HEK293 (cell line): Measurements from ENCODE around the gene ASTN2.

ENCODE experiments used
- CTCF ChIA-PET: fragments of 350-600 bp; formaldehyde crosslinking; extraction: SDS; loops from one replicate; lab custom pipeline; 2021; ENCODE audit warnings: antibody characterized with exemption; lab: Yijun Ruan, JAX
- POLR2A ChIA-PET: fragments of 300-600 bp; formaldehyde crosslinking; extraction: SDS; loops from one replicate; lab custom pipeline; 2020; ENCODE audit warnings: antibody characterized with exemption, inconsistent platforms; lab: Yijun Ruan, JAX
- H3K27ac ChIP-seq: fragments of 200-500 bp; sonication (Bioruptor generic); 2 replicates; pipeline ENCODE4 v1.5.1; 2014; ENCODE audit warnings: low read depth, low read length, control low read depth, inconsistent platforms; ENCODE audit errors: extremely low read depth
- H3K36me3 ChIP-seq, 2 experiments: fragments of 200-500 bp in 1 of 2; sonication (Bioruptor generic) in 1 of 2; 1 replicate in 1 of 2; 2 replicates in 1 of 2; pipeline ENCODE4 v1.5.1; 2014 to 2017; ENCODE audit warnings: inconsistent platforms in 2 of 2, low read length in 2 of 2; ENCODE audit not compliant: control insufficient read depth in 2 of 2, insufficient read depth in 1 of 2
- H3K4me1 ChIP-seq: fragments of 200-500 bp; sonication (Bioruptor generic); 2 replicates; pipeline ENCODE4 v1.5.1; 2014; ENCODE audit warnings: mild to moderate bottlenecking, low read length, inconsistent platforms; ENCODE audit not compliant: control insufficient read depth, insufficient read depth
- H3K4me3 ChIP-seq: 2 replicates; pipeline ENCODE4 v1.5.1; 2011; ENCODE audit warnings: low read depth, mild to moderate bottlenecking, control low read depth, low read length, moderate library complexity
- H3K9me3 ChIP-seq: fragments of 200-500 bp; sonication (Bioruptor generic); 2 replicates; pipeline ENCODE4 v1.5.1; 2014; ENCODE audit warnings: low read depth, low read length, inconsistent platforms; ENCODE audit not compliant: control insufficient read depth, insufficient read depth
- FEZF1 ChIP-seq: fragments of 450-650 bp; formaldehyde crosslinking; IDR thresholded peaks from 2 replicates; pipeline ENCODE4 v1.5.1; 2016; ENCODE audit warnings: missing biosample characterization, missing genetic modification characterization
- SCRT2 ChIP-seq: fragments of 450-650 bp; formaldehyde crosslinking; IDR thresholded peaks from 2 replicates; pipeline ENCODE4 v1.5.1; 2016; ENCODE audit warnings: missing biosample characterization, missing genetic modification characterization
- WT1 ChIP-seq: fragments of 450-650 bp; formaldehyde crosslinking; IDR thresholded peaks from 2 replicates; pipeline ENCODE4 v1.5.1; 2016; ENCODE audit warnings: missing biosample characterization, missing genetic modification characterization
- ZNF132 ChIP-seq: fragments of 450-650 bp; formaldehyde crosslinking; IDR thresholded peaks from 2 replicates; pipeline ENCODE4 v1.5.1; 2017; ENCODE audit warnings: missing biosample characterization, missing genetic modification characterization, borderline replicate concordance
- ZNF133 ChIP-seq: fragments of 450-650 bp; formaldehyde crosslinking; IDR thresholded peaks from 2 replicates; pipeline ENCODE4 v1.5.1; 2016; ENCODE audit warnings: missing biosample characterization, missing genetic modification characterization
- ZNF266 ChIP-seq: fragments of 450-650 bp; formaldehyde crosslinking; IDR thresholded peaks from 2 replicates; pipeline ENCODE4 v1.5.1; 2016; ENCODE audit warnings: missing biosample characterization, missing genetic modification characterization, low read depth
- ZNF510 ChIP-seq: fragments of 450-650 bp; formaldehyde crosslinking; IDR thresholded peaks from 2 replicates; pipeline ENCODE4 v1.5.1; 2018; ENCODE audit warnings: mild to moderate bottlenecking, missing genetic modification characterization, missing biosample characterization; ENCODE audit not compliant: insufficient replicate concordance
- ZNF548 ChIP-seq: fragments of 450-650 bp; formaldehyde crosslinking; IDR thresholded peaks from 2 replicates; pipeline ENCODE4 v1.5.1; 2016; ENCODE audit warnings: missing biosample characterization, missing genetic modification characterization
- ZNF837 ChIP-seq: fragments of 450-650 bp; formaldehyde crosslinking; IDR thresholded peaks from 2 replicates; pipeline ENCODE4 v1.5.1; 2016; ENCODE audit warnings: missing biosample characterization, missing genetic modification characterization
- TF ChIP-seq, protein P1 (sequence below): fragments of 450-650 bp; formaldehyde crosslinking; IDR thresholded peaks from 2 replicates; pipeline ENCODE4 v1.5.1; 2016; ENCODE audit warnings: missing biosample characterization, missing genetic modification characterization
- TF ChIP-seq, protein P2 (sequence below): fragments of 450-650 bp; formaldehyde crosslinking; IDR thresholded peaks from 2 replicates; pipeline ENCODE4 v1.5.1; 2016; ENCODE audit warnings: missing biosample characterization, missing genetic modification characterization, borderline replicate concordance

The ASTN2 gene

DNA sequence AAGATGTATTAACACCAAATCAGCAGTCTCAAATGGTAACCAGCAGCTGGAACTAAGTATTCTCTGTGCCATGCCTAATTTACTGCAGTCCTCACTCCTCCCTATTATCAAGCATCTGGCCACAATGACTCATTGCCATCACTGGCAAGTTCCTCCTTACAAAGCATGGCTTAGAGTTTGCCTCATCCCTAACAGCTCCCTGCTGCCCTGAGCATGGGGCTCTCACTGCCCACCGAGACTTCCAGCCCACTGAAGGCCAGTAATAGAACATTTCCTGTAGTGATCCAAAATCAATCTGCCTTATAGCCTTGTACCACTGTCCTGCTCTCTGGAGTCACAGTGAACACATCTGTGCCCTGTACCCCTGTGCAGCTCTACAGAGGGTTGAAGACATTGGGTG, 939.7 kb downstream of the ASTN2 start (continued):
- no peak for TF ChIP-seq ZNF133 (tag by site-specific recombination)
- TF ChIP-seq SCRT2 (tag by site-specific recombination), result no peak
- no peak for TF ChIP-seq ZNF548 (tag by site-specific recombination)
- no peak for TF ChIP-seq FEZF1
- no peak for TF ChIP-seq ZNF266
- TF ChIP-seq ZNF837 (tag by site-specific recombination), result no peak
- TF ChIP-seq, protein P1, sequence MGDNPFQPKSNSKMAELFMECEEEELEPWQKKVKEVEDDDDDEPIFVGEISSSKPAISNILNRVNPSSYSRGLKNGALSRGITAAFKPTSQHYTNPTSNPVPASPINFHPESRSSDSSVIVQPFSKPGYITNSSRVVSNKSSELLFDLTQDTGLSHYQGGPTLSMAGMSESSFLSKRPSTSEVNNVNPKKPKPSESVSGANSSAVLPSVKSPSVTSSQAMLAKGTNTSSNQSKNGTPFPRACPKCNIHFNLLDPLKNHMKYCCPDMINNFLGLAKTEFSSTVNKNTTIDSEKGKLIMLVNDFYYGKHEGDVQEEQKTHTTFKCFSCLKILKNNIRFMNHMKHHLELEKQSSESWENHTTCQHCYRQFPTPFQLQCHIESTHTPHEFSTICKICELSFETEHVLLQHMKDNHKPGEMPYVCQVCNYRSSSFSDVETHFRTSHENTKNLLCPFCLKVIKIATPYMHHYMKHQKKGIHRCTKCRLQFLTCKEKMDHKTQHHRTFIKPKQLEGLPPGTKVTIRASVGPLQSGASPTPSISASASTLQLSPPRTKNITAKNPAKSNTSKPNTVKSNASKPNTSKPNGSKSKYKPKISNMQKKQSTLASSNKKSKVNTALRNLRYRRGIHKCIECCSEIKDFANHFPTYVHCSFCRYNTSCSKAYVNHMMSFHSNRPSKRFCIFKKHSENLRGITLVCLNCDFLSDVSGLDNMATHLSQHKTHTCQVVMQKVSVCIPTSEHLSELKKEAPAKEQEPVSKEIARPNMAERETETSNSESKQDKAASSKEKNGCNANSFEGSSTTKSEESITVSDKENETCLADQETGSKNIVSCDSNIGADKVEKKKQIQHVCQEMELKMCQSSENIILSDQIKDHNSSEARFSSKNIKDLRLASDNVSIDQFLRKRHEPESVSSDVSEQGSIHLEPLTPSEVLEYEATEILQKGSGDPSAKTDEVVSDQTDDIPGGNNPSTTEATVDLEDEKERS (tag by site-specific recombination), result no peak
- no peak for TF ChIP-seq WT1
- TF ChIP-seq, protein P2, sequence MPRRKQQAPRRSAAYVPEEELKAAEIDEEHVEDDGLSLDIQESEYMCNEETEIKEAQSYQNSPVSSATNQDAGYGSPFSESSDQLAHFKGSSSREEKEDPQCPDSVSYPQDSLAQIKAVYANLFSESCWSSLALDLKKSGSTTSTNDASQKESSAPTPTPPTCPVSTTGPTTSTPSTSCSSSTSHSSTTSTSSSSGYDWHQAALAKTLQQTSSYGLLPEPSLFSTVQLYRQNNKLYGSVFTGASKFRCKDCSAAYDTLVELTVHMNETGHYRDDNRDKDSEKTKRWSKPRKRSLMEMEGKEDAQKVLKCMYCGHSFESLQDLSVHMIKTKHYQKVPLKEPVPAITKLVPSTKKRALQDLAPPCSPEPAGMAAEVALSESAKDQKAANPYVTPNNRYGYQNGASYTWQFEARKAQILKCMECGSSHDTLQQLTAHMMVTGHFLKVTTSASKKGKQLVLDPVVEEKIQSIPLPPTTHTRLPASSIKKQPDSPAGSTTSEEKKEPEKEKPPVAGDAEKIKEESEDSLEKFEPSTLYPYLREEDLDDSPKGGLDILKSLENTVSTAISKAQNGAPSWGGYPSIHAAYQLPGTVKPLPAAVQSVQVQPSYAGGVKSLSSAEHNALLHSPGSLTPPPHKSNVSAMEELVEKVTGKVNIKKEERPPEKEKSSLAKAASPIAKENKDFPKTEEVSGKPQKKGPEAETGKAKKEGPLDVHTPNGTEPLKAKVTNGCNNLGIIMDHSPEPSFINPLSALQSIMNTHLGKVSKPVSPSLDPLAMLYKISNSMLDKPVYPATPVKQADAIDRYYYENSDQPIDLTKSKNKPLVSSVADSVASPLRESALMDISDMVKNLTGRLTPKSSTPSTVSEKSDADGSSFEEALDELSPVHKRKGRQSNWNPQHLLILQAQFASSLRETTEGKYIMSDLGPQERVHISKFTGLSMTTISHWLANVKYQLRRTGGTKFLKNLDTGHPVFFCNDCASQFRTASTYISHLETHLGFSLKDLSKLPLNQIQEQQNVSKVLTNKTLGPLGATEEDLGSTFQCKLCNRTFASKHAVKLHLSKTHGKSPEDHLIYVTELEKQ (tag by site-specific recombination), result no peak

DNA sequence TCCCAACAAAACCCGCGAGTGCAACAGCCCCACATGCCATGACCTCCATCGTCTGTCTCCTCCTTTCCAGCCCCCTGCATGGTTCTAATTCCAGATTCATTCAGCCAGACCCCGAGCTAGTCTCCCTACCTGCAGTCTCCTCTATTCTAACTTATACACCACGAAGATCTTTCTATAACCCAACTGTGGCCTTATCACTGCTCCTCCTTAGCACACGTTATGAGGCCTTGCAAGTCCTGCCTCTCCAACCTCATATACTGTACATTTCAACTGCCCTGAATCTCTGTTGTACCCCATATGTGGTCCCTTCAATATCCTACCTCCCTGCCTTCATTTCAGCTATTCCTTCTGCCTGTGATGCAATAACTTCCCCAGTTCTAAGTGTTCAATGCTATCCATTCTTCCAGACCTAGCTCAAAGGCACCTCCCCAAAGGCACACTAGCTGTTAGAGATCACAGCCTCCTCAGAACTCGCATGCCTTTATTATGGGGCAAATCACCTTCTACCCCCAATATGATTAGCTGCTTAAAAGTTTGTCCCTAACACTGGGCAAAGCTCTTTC, 942.8 kb downstream of the ASTN2 start:
- no peaks in the 10 kb centered on the region for H3K4me1 ChIP-seq
- TF ChIP-seq, protein P2 (tag by site-specific recombination), result no peak
- TF ChIP-seq ZNF132 (tag by site-specific recombination) (no peak), ZNF510 (tag by site-specific recombination) (no peak)
- H3K27ac ChIP-seq, result no peak overlapping the region
- no peak overlapping the region for H3K4me3 ChIP-seq
- POLR2A ChIA-PET, result interaction anchor here (1.2 kb wide), 1 partner anchor 9 kb away, joined by 3 read pairs; no protein-coding TSS in a partner anchor
- H3K36me3 ChIP-seq, result no peaks in the 10 kb centered on the region
- CTCF ChIA-PET, result interaction anchor here (0.6 to 1.7 kb wide), 3 partner anchors 23 to 320 kb away, joined by 4 to 11 read pairs (median 10); no protein-coding TSS in a partner anchor
- no peaks in the 10 kb centered on the region for H3K9me3 ChIP-seq
